Cardiac muscle cell (in vitro differentiated cells and primary cell): ENCODE results near the gene CPT1A. TPM values are rescaled to one million over a fixed set of nuclear protein-coding genes. Genes with fewer than 3 reads are reported as not detected.

Experiments
- DNase-seq, 2 donors: peaks; one replicate each; pipeline versions ENCODE4 v3.0.0 to v3.0.0-alpha.2; 2010 to 2017; ENCODE audit warnings: low read depth in 1 of 2, low spot score in 1 of 2
- H3K27ac ChIP-seq: fragments of 200-600 bp; sonication (generic); 2 replicates; pipeline ENCODE4 v1.5.1; 2016
- H3K27me3 ChIP-seq: fragments of 200-600 bp; sonication (generic); 2 replicates; pipeline ENCODE4 v1.6.0; 2016; ENCODE audit warnings: control low read depth
- H3K36me3 ChIP-seq: fragments of 200-600 bp; sonication (generic); 2 replicates; pipeline ENCODE4 v1.5.1; 2016; ENCODE audit warnings: control low read depth
- H3K4me1 ChIP-seq: fragments of 200-600 bp; sonication (generic); 2 replicates; pipeline ENCODE4 v1.8.1; 2017; ENCODE audit warnings: low read depth, mild to moderate bottlenecking, mixed run types
- H3K4me3 ChIP-seq: fragments of 200-600 bp; sonication (generic); 2 replicates; pipeline ENCODE4 v1.5.1; 2016; ENCODE audit warnings: mild to moderate bottlenecking
- H3K9me3 ChIP-seq: fragments of 200-600 bp; sonication (generic); 2 replicates; pipeline ENCODE4 v1.5.1; 2017; ENCODE audit warnings: low read depth, mild to moderate bottlenecking, control low read depth
- polyA plus RNA-seq: library from polyadenylated mRNA; unstranded; fragments of >200 nt; fragmentation: Nextera tagmentation; extraction: Ambion mirVana; gene quantifications from 2 replicates; pipeline ENCODE4 v1.2.1, GENCODE V29; 2016
- total RNA-seq: library from RNA; depleted of rRNA; stranded (reverse); fragments of >200 nt; gene quantifications from 2 replicates; pipeline ENCODE4 v1.2.3, GENCODE V29; 2016
- TF ChIP-seq, protein P1 (sequence below): IDR thresholded peaks from 2 replicates; pipeline ENCODE4 v1.5.1; 2012; ENCODE audit warnings: low read depth, mild to moderate bottlenecking, low read length

The CPT1A gene
- total and polyA plus RNA-seq, 2 experiments from 2014 or later = 2.1 to 7.4 TPM

GRCh38 chr11:68832476-68833181, 9.1 kb downstream of the CPT1A start:
- no peaks in the 10 kb centered on the region for H3K4me1 ChIP-seq
- no peaks in the 10 kb centered on the region for H3K36me3 ChIP-seq
- TF ChIP-seq, protein P1, sequence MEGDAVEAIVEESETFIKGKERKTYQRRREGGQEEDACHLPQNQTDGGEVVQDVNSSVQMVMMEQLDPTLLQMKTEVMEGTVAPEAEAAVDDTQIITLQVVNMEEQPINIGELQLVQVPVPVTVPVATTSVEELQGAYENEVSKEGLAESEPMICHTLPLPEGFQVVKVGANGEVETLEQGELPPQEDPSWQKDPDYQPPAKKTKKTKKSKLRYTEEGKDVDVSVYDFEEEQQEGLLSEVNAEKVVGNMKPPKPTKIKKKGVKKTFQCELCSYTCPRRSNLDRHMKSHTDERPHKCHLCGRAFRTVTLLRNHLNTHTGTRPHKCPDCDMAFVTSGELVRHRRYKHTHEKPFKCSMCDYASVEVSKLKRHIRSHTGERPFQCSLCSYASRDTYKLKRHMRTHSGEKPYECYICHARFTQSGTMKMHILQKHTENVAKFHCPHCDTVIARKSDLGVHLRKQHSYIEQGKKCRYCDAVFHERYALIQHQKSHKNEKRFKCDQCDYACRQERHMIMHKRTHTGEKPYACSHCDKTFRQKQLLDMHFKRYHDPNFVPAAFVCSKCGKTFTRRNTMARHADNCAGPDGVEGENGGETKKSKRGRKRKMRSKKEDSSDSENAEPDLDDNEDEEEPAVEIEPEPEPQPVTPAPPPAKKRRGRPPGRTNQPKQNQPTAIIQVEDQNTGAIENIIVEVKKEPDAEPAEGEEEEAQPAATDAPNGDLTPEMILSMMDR = no peak
- no peaks in the 10 kb centered on the region for H3K27me3 ChIP-seq
- H3K4me3 ChIP-seq = no peak overlapping the region
- no peak overlapping the region for H3K27ac ChIP-seq
- DNase-seq = no peak
- H3K9me3 ChIP-seq = no peaks in the 10 kb centered on the region

DNA sequence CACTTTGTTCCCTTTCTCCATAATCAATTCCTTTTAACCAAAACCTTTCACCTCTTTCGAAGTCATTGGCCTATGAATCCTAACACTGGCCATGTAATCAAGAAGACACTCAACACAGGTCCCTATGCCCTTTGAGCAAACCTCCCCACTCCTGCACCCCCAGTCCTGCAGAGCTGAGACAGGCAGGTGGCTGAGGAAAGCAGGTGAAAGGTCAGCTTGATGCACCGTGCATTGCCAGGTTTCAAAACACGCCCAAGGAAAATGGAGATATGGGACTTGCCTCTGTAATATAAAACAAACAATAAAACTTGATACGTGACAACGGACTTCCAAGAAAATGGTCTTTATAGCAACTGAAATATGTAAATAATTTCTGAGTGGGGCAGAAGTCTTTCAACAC, 10.6 kb downstream of the CPT1A start:
- Histone ChIP-seq H3K36me3 (no peaks in the 10 kb centered on the region), H3K4me1 (no peaks in the 10 kb centered on the region), H3K27ac (no peak overlapping the region), H3K9me3 (no peaks in the 10 kb centered on the region), H3K4me3 (no peak overlapping the region), H3K27me3 (no peaks in the 10 kb centered on the region)
- no peak for DNase-seq
- TF ChIP-seq, protein P1 = no peak

- Histone ChIP-seq H3K27me3 (no peaks in the 10 kb centered on the region), H3K27ac (no peak overlapping the region), H3K9me3 (no peaks in the 10 kb centered on the region), H3K4me3 (no peak overlapping the region), H3K4me1 (no peaks in the 10 kb centered on the region), H3K36me3 (no peaks in the 10 kb centered on the region)
- TF ChIP-seq, protein P1 = no peak
- DNase-seq = no peak
Observed at GRCh38 chr11:68829581-68829980, 12.1 kb downstream of the CPT1A start.

- DNase-seq = no peak
- H3K9me3 ChIP-seq = no peaks in the 10 kb centered on the region
- H3K4me3 ChIP-seq = no peak overlapping the region
- H3K27ac ChIP-seq = no peak overlapping the region
- no peaks in the 10 kb centered on the region for H3K36me3 ChIP-seq
- TF ChIP-seq, protein P1 = no peak
- no peaks in the 10 kb centered on the region for H3K27me3 ChIP-seq
- H3K4me1 ChIP-seq = no peaks in the 10 kb centered on the region
Observed at GRCh38 chr11:68828957-68829356, 12.8 kb downstream of the CPT1A start.

DNA sequence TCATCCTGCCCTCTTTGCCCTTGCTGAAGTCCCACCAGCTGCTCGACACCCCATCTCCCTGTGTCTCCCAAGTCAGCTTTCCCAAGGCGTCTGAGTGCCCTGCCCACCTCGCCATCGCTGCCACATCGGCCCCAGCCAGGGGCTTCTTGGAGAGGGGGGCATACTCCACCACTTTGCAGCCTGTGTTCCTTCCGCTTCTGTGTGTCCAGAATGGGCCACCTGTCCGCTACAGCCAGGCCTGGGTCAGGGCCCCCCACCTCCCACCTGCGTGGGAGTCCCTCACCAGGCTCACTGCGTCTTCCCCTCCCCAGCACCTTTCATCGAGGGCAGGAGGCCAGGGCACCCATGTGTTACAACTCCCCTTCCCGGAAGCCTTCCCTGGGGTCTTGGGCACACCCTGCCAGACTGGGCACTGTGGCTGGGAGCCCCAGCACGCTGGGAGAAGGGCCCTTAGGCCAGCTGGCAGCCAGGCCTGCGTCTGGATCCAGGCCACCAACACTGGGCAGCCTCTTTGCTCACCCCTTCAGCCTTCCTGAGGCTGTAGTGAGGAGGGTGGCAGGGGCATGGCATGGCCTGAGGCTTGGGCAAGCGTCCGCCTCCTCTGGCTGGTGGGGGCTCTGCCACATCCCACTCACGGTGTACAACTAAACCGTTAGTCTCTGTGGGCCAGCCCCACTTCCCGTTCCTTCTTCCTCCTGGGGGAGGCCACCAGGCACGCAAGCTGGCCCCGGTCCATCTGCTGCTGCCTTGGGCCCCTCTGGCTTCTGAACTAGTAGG, 13.4 kb downstream of the CPT1A start:
- Histone ChIP-seq H3K4me3 (no peak overlapping the region), H3K36me3 (no peaks in the 10 kb centered on the region), H3K4me1 (no peaks in the 10 kb centered on the region), H3K27me3 (no peaks in the 10 kb centered on the region), H3K27ac (no peak overlapping the region), H3K9me3 (no peaks in the 10 kb centered on the region)
- TF ChIP-seq, protein P1 = no peak
- DNase-seq = no peak
